ENCODE measurements around the gene RPS17. TPM values are rescaled to one million over a fixed set of nuclear protein-coding genes. Genes with fewer than 3 reads are reported as not detected.

The RPS17 gene
- total and polyA plus RNA-seq, 2 donors from 2014 or later: 1,125 to 2,465 TPM

DNA sequence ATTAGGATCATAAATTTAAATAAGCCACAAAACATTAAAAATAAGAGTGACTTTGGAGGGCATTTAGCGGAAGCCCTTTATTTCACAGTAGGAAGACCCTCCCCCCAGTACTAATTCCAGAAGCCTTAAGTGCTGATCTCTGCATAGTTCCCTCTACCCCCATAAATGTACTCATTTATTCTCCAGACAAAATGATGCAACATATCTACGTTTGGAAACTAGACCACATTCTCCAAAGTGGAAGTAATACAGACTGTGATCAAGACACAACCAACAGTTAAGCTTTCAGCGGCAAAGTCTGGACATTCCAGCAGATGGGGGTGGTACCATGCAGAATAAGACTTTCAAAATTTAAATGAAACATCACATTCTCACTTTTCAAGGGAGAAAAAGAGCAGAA lies 44.8 kb upstream of the RPS17 start:
- no peaks in the 10 kb centered on the region for H3K9me3 ChIP-seq (ENCODE audit: control insufficient read depth in 2 of 3, insufficient read depth in 1 of 3, low read length in 3 of 3)
- DNase-seq (peak in 1 of 5 donors; percentile 15), FAIRE-seq (no peak)
- H3K36me3 ChIP-seq (ENCODE audit: control insufficient read depth in 2 of 3, insufficient read depth in 3 of 3, low read length in 3 of 3): no peaks in the 10 kb centered on the region
- H3K27ac ChIP-seq (ENCODE audit: low read depth in 2 of 2, low read length in 2 of 2): no peak overlapping the region
- intact Hi-C loops (cut with DNase I): no loop called here
- no peak overlapping the region for H3K4me3 ChIP-seq (ENCODE audit: low read length in 3 of 3)
- H3K4me1 ChIP-seq (ENCODE audit: control insufficient read depth in 2 of 3, insufficient read depth in 2 of 3, low read depth in 1 of 3, low read length in 3 of 3): no peaks in the 10 kb centered on the region
- TF ChIP-seq, protein P1, sequence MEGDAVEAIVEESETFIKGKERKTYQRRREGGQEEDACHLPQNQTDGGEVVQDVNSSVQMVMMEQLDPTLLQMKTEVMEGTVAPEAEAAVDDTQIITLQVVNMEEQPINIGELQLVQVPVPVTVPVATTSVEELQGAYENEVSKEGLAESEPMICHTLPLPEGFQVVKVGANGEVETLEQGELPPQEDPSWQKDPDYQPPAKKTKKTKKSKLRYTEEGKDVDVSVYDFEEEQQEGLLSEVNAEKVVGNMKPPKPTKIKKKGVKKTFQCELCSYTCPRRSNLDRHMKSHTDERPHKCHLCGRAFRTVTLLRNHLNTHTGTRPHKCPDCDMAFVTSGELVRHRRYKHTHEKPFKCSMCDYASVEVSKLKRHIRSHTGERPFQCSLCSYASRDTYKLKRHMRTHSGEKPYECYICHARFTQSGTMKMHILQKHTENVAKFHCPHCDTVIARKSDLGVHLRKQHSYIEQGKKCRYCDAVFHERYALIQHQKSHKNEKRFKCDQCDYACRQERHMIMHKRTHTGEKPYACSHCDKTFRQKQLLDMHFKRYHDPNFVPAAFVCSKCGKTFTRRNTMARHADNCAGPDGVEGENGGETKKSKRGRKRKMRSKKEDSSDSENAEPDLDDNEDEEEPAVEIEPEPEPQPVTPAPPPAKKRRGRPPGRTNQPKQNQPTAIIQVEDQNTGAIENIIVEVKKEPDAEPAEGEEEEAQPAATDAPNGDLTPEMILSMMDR (IDR thresholded peaks at IDR 0.05; ENCODE audit: borderline replicate concordance, extremely low read depth, insufficient read depth): no peak
- no peaks in the 10 kb centered on the region for H3K27me3 ChIP-seq (ENCODE audit: control insufficient read depth, insufficient read depth, low read length)
- H3K9ac ChIP-seq (ENCODE audit: low read length in 3 of 3): no peak overlapping the region

DNA sequence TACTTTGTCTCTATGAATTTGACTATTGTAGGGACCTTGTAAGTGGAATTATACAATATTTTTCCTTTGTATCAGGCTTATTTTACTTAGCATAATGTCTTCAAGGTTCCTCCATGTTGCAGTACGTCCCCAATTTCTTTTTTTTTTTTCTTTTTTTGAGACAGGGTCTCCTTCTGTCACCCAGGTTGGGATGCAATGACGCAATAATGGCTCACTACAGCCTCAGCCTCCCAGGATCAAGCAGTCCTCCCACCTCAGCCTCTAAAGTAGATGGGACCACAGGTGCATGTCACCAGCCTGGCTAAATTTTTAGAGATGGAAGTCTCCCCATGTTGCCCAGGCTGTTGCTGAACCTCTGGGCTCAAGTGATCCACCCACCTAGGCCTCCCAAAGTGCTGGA lies 40.5 kb upstream of the RPS17 start:
- no peak overlapping the region for H3K4me3 ChIP-seq (ENCODE audit: low read length in 3 of 3)
- FAIRE-seq: no peak
- DNase-seq: no peak
- TF ChIP-seq, protein P1 (IDR thresholded peaks at IDR 0.05; ENCODE audit: borderline replicate concordance, extremely low read depth, insufficient read depth): no peak
- no peaks in the 10 kb centered on the region for H3K4me1 ChIP-seq (ENCODE audit: control insufficient read depth in 2 of 3, insufficient read depth in 2 of 3, low read depth in 1 of 3, low read length in 3 of 3)
- no peak overlapping the region for H3K27ac ChIP-seq (ENCODE audit: low read depth in 2 of 2, low read length in 2 of 2)
- no peaks in the 10 kb centered on the region for H3K27me3 ChIP-seq (ENCODE audit: control insufficient read depth, insufficient read depth, low read length)
- no peak overlapping the region for H3K9ac ChIP-seq (ENCODE audit: low read length in 3 of 3)
- intact Hi-C loops (cut with DNase I): no loop called here
- H3K9me3 ChIP-seq (ENCODE audit: control insufficient read depth in 2 of 3, insufficient read depth in 1 of 3, low read length in 3 of 3): no peaks in the 10 kb centered on the region
- H3K36me3 ChIP-seq (ENCODE audit: control insufficient read depth in 2 of 3, insufficient read depth in 3 of 3, low read length in 3 of 3): no peaks in the 10 kb centered on the region

DNA sequence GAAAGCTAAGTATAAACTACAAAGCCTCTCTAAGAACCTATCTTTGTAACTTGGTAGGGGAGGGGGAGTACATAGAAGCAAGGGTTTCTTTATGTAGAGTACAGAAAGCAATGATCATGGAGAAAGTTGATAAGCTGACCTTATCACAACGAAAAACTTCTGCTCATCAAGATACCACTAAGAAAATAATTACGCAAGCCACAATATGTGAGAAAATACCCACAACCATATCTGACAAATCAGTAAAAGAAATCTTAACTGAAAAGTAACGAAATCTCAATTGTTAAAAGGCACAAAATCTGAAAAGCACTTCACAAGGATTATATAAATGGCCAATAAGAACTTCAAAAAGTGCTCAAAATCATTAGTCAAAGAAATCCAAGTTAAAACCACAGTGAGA lies 35.1 kb upstream of the RPS17 start:
- Histone ChIP-seq H3K9me3 (ENCODE audit: control insufficient read depth in 2 of 3, insufficient read depth in 1 of 3, low read length in 3 of 3) (no peaks in the 10 kb centered on the region), H3K27me3 (ENCODE audit: control insufficient read depth, insufficient read depth, low read length) (no peaks in the 10 kb centered on the region)
- DNase-seq: no peak

More for the DNA sequence above, 35.1 kb upstream of the RPS17 start:
- TF ChIP-seq, protein P1 (IDR thresholded peaks at IDR 0.05; ENCODE audit: borderline replicate concordance, extremely low read depth, insufficient read depth): no peak
- Histone ChIP-seq H3K4me3 (ENCODE audit: low read length in 3 of 3) (no peak overlapping the region), H3K27ac (ENCODE audit: low read depth in 2 of 2, low read length in 2 of 2) (no peak overlapping the region), H3K36me3 (ENCODE audit: control insufficient read depth in 2 of 3, insufficient read depth in 3 of 3, low read length in 3 of 3) (no peaks in the 10 kb centered on the region), H3K4me1 (ENCODE audit: control insufficient read depth in 2 of 3, insufficient read depth in 2 of 3, low read depth in 1 of 3, low read length in 3 of 3) (peaks cover 0 to 4% (median 0%) of the 10 kb centered on the region in 3 donors), H3K9ac (ENCODE audit: low read length in 3 of 3) (no peak overlapping the region)
- intact Hi-C loops (cut with DNase I): no loop called here
- no peak for FAIRE-seq

Data from kidney (tissue), 14 donors.